ENCODE results near the gene LLPH. TPM values are rescaled to one million over a fixed set of nuclear protein-coding genes. Genes with fewer than 3 reads are reported as not detected.
"Not testable (repeated sequence)": the region's sequence is repeated elsewhere in the genome, so short reads cannot be mapped to it uniquely, and the experiment has no call there.

Gene LLPH
- 4.4 and 8.5 TPM in 2 replicates for total RNA-seq (2014; rRNA removed; shearing (Covaris generic))

DNA sequence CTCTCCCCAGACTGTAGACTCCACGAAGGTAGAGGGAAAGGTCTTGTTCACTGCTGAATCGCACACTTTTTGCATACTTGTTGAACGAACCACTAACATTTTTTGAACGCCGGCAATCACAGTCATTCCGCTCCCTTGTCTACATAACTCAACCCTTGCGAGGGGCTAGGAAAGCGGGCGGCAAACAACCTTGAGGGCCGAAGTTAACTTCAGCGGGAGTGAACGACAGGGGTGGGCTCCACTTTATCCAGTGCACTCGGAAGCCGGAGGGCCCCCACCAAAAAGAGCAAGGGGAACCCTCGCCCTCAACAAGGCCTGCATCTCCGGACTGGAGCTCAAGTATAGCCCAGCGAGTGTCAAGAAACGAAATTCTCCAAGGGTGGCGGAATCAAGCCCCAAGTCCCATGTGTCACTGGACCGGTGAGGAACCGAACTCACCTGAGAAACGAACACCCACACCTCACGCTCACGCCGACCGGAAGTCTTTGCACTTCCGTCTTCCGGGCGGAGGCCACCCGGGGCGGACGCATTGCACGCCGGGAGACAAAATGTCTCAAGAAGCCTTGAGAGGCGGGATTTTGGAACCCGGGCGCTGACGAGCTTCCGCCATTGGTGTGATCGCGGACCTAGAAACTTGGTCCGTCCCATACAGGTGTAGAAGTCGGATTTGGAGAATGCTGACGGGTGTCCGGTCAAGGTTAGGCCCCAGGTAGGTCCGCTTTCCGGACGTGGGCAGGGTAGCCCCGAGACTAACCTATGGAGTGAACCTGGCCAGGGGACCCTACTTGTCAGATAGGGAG lies at the start of gene LLPH:
TSS of gene LLPH (minus strand) at position 484 of the 800 bp plus-strand sequence. CDS start 1,644 bp downstream, outside the sequence.
- H3K27me3 ChIP-seq (ENCODE audit: control insufficient read depth, insufficient read depth, low read length), result no peaks in the 10 kb centered on the region
- peak within 1 kb of the TSS; percentile 88 for H3K4me3 ChIP-seq (ENCODE audit: insufficient read depth, low read depth, low read length)
- peak; percentile 83 for DNase-seq

DNA sequence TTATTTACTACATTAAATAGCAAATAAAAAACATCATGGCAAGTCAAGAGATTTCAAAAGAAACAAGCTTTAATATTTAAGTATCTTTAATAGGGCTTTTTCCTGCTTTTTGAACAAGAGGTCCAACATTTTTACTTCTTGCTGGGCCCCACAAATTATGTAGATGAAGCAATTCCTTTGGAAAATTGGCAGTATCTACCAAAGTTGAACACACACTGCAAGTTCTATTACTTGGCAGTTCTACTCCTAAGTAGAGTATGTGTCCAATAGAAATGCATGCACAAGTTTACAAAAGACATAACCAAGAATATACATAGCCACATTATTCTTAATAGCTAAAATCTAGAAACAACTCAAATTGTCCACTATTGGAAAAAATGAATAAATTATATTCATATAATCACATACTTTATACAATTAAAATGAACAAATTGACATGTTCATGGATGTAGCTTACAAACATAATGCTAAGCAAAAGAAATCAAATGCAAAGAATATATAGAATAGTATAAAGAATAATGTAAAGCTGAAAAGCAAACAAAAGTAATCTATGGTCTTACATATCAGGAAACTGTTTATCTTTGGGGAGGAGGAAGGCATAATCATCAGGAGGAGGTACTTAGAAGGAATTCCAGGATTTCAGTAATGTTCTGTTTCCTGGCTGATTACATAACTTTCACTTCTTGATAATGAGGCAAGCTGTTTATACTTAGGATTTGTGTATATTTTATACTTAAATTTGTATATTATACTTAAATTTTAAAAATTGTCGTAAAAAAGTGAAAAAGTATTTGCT lies 45.8 kb upstream of the LLPH start:
- no peaks in the 10 kb centered on the region for H3K36me3 ChIP-seq (replicated peaks; ENCODE audit: control insufficient read depth, insufficient read depth, low read length)
- no peaks in the 10 kb centered on the region for H3K27me3 ChIP-seq (ENCODE audit: control insufficient read depth, insufficient read depth, low read length)
- no peak overlapping the region for H3K4me3 ChIP-seq (ENCODE audit: insufficient read depth, low read depth, low read length)
- DNase-seq, result no peak

More for the DNA sequence above, at the start of gene LLPH:
- 0 out of 2 replicates have a peak, but pooled peaks cover 3% of the 10 kb centered on the region for H3K36me3 ChIP-seq (replicated peaks; ENCODE audit: control insufficient read depth, insufficient read depth, low read length)

DNA sequence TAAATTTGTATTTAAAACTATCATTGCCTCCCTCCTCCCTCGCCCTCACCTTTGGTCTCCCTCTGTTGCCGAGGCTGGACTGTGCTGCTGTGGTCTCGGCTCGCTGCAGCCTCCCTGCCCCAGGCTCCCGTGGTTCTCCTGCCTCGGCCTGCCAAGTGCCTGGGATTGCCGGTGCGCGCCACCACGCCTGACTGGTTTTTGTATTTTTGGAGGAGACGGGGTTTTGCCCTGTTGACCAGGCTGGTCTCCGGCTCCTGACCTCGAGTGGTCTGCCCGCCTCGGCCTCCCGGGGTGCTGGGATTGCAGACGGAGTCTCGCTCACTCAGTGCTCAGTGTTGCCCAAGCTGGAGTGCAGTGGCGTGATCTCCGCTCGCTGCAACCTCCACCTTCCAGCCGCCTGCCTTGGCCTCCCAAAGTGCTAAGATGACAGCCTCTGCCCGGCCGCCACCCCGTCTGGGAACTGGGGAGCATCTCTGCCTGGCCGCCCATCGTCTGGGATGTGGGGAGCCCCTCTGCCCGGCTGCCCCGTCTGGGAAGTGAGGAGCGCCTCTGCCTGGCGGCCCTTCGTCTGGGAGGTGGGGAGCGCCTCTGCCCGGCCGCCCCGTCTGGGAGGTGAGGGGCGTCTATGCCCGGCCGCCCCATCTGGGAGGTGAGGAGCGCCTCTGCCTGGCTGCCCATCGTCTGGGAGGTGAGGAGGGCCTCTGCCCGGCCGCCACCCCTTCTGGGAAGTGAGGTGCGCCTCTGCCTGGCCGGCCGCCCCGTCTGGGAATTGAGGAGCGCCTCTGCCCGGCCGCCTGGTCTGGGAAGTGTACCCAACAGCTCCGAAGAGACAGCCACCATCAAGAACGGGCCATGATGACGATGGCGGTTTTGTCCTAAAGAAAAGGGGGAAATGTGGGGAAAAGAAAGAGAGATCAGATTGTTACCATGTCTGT lies 44.1 kb upstream of the LLPH start:
- not testable (repeated sequence) for H3K36me3 ChIP-seq (replicated peaks; ENCODE audit: control insufficient read depth, insufficient read depth, low read length); DNase-seq; H3K4me3 ChIP-seq (ENCODE audit: insufficient read depth, low read depth, low read length); H3K27me3 ChIP-seq (ENCODE audit: control insufficient read depth, insufficient read depth, low read length)

DNA sequence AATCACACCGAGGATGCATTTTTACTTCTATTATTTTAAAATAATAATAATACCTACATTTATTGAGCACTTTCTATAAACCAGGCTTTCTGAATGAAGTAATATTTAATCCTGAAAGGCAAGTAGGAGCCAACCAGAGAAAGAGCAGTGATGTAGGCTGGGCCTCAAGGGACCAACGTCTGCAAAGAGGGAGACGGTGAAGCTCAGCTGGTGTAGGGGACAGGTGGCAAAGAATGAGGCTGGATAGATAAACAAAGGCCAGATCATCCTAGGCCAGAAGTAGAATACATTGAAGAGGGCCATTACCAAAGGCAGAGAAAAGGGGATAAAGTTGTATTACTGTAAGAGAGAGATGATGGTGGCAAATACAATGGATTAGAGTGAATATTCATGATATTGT lies 40.1 kb upstream of the LLPH start:
- no peaks in the 10 kb centered on the region for H3K27me3 ChIP-seq (ENCODE audit: control insufficient read depth, insufficient read depth, low read length)
- no peak for DNase-seq
- no peak overlapping the region for H3K4me3 ChIP-seq (ENCODE audit: insufficient read depth, low read depth, low read length)
- H3K36me3 ChIP-seq (replicated peaks; ENCODE audit: control insufficient read depth, insufficient read depth, low read length), result no peaks in the 10 kb centered on the region

DNA sequence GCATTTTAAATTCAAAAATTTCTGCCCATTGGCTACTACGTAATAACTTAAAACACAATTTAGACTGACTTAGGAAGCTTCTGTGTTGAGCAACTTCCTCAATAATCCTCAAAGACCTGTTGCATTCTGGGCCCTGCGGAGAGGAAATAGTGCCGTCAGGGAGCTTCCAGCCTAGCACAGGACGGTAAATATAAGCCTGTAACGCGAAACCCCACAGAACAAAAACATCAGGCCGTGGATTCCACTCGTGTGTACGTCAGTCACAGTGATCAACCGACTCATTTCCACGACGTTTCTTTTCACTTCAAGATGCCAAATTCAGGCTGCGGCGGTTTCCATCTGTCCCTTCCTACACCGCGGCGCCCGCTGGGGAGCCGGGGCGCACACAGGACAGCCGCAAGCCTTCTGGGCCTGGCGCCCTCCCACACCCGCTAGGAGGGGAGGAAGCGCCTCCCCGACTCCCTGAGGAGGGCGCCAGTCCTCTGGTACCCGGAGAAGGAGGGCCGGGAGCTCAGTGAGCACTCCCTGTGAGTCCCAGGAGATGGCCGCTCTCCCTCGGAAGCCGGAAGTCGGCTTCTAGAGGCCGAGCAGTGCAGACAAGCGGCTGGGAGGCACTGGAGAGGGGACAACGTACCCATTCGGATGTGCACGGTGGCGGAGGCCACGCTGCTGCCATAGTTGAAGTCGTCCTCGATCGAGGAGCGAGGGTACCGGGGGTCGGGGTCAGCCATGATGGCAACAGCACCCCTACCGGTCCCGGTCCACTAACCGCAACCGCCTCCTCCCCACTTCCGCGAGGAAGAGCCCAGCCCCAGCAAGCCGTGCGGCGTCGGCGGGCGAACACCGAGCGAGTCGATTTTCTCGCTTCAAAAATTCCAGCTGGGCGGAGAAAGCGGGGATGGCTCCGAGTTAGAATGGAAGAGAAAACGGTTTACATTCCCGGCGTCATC lies 38.9 kb upstream of the LLPH start, which contains the start of gene TMBIM4:
TSS of gene TMBIM4 (minus strand) at position 776 of the 950 bp plus-strand sequence. CDS start at position 731, 45 bp downstream.
- H3K36me3 ChIP-seq (replicated peaks; ENCODE audit: control insufficient read depth, insufficient read depth, low read length), result no peaks in the 10 kb centered on the region
- peak within 1 kb of the TSS; percentile 40; the same call in 1 of the 2 replicates for H3K4me3 ChIP-seq (ENCODE audit: insufficient read depth, low read depth, low read length)
- peak; percentile 86 for DNase-seq
- H3K27me3 ChIP-seq (ENCODE audit: control insufficient read depth, insufficient read depth, low read length), result no peaks in the 10 kb centered on the region

DNA sequence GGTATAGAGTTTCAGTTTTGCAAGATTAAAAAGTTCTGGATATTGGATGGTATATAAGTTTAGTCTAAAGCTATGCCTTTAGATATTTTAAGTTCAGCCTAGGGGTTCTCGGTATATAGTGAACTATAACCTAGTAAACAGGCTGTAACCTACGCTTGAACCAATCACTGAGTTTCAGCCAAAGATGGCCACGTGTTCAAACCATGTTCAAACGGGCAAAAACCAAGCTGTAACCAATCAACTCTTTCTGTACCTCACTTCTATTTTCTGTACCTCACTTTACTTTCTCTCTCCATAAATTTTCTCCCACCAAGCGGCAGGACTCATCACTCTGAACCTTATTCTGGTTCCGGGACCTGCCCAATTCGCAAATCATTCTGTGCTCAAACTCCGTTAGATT lies 37.9 kb upstream of the LLPH start:
- no peaks in the 10 kb centered on the region for H3K36me3 ChIP-seq (replicated peaks; ENCODE audit: control insufficient read depth, insufficient read depth, low read length)
- DNase-seq, result no peak
- no peak overlapping the region for H3K4me3 ChIP-seq (ENCODE audit: insufficient read depth, low read depth, low read length)
- H3K27me3 ChIP-seq (ENCODE audit: control insufficient read depth, insufficient read depth, low read length), result no peaks in the 10 kb centered on the region

DNA sequence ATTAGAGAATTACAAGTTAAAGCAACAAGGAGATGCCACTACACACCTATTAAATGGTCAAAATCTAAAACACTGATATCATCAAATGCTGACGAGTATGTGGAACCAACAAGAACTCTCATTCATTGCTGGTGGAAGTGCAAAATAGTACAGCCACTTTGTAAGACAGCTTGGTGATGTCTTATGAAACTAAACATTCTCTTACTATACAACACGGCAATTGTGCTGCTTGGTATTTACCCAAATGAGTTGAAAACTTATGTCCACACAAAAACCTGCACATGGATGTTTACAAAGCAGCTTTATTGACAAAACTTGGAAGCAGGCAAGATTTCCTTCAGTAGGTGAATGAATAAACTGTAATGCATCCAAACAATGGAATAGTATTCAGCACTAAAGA lies 36.0 kb upstream of the LLPH start:
- Histone ChIP-seq H3K36me3 (replicated peaks; ENCODE audit: control insufficient read depth, insufficient read depth, low read length) (no peaks in the 10 kb centered on the region), H3K4me3 (ENCODE audit: insufficient read depth, low read depth, low read length) (no peak overlapping the region), H3K27me3 (ENCODE audit: control insufficient read depth, insufficient read depth, low read length) (no peaks in the 10 kb centered on the region)
- DNase-seq, result no peak

DNA sequence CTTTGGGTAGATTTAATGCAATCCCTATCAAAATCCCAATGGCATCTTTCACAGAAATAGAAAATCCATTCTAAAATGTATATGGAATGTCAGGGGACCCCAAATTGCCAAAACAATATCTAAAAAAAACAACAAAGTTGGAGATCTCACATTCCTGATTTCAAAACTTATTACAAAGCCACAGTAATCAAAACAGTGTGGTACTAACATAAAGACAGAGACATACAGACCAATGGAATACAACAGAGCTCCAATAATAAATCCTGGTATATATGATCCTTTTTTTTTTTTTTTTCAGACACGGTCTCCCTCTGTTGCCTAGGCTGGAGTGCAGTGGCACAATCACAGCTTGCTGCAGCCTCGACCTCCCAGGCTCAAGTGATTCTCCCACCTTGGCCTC lies 34.6 kb upstream of the LLPH start:
- Histone ChIP-seq H3K36me3 (replicated peaks; ENCODE audit: control insufficient read depth, insufficient read depth, low read length) (no peaks in the 10 kb centered on the region), H3K27me3 (ENCODE audit: control insufficient read depth, insufficient read depth, low read length) (no peaks in the 10 kb centered on the region), H3K4me3 (ENCODE audit: insufficient read depth, low read depth, low read length) (no peak overlapping the region)
- DNase-seq, result no peak

DNA sequence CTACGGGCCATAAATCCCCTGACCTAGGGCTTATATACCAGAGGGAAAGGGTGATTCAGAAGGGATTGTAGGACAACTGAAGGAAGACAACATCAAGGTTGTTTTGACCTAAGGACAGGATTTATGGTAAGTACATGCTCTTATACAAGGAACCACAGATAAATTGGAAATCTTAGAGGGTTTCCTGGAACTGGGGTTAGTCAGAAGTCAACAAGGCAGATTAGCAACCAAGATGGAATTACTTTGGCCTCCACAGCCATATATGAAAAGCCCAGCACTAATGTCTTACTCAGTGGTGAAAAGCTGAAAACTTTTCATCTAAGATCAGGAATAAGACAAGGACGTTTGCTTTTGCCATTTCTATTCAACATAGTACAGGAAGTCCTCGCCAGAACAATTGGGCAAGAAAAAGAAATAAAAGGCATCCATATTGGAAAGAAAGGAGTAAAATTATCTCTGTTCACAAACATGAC lies 33.8 kb upstream of the LLPH start:
- H3K27me3 ChIP-seq (ENCODE audit: control insufficient read depth, insufficient read depth, low read length), result no peaks in the 10 kb centered on the region
- no peaks in the 10 kb centered on the region for H3K36me3 ChIP-seq (replicated peaks; ENCODE audit: control insufficient read depth, insufficient read depth, low read length)
- no peak overlapping the region for H3K4me3 ChIP-seq (ENCODE audit: insufficient read depth, low read depth, low read length)
- DNase-seq, result no peak

DNA sequence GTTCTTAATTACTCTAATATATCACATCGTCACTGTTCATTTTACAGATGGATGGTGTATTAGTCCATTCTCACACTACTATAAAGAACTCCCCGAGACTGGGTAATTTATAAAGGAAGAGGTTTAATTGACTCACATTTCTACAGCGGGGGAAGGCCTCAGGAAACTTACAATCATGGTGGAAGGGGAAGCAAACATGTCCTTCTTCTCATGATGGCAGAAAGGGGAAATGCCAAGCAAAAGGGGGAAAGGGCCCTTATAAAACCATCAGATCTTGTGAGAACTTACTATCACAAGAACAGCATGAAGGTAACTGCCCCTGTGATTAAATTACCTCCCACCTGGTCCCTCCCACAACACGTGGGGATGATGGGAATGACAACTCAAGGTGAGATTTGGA lies 32.7 kb upstream of the LLPH start:
- Histone ChIP-seq H3K36me3 (replicated peaks; ENCODE audit: control insufficient read depth, insufficient read depth, low read length) (no peaks in the 10 kb centered on the region), H3K27me3 (ENCODE audit: control insufficient read depth, insufficient read depth, low read length) (no peaks in the 10 kb centered on the region), H3K4me3 (ENCODE audit: insufficient read depth, low read depth, low read length) (no peak overlapping the region)
- DNase-seq, result no peak

DNA sequence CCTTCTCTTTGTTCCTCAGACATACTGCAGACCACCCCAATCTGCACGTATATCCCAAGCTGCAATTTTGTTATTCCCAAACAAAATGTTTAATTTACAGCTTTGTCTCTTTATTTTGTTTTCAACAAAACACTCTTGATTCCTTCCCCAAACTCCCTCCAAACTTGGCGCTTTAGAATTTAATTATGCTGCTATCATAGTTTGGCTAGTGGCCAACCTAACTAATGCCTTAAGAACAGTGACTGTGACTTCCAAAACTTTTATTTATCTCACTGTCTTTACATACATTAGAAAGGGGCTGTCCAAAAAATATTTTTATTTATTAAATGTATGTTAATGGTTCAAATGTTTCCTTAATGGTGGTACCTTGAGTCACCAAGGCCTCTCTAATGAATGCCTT lies 32.2 kb upstream of the LLPH start:
- H3K4me3 ChIP-seq (ENCODE audit: insufficient read depth, low read depth, low read length), result no peak overlapping the region
- no peaks in the 10 kb centered on the region for H3K36me3 ChIP-seq (replicated peaks; ENCODE audit: control insufficient read depth, insufficient read depth, low read length)
- no peak for DNase-seq
- H3K27me3 ChIP-seq (ENCODE audit: control insufficient read depth, insufficient read depth, low read length), result no peaks in the 10 kb centered on the region

DNA sequence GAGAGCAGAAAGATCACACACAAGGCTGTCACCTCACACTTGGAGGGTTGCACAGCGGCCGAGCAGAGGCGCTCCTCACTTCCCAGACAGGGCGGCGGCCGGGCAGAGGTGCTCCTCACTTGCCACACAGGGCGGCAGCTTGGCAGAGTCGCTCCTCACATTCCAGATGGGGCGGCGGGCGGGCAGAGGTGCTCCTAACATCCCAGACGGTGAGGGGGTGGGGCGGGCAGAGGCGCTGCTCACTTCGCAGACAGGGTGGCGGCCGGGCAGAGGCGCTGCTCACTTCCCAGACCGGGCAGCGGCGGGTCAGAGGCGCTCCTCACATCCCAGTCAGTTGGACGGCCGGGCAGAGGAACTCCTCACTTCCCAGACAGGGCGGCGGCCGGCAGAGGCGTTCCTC lies 30.2 kb upstream of the LLPH start:
- DNase-seq, result no peak
- Histone ChIP-seq H3K4me3 (ENCODE audit: insufficient read depth, low read depth, low read length) (no peak overlapping the region), H3K27me3 (ENCODE audit: control insufficient read depth, insufficient read depth, low read length) (no peaks in the 10 kb centered on the region), H3K36me3 (replicated peaks; ENCODE audit: control insufficient read depth, insufficient read depth, low read length) (no peaks in the 10 kb centered on the region)

DNA sequence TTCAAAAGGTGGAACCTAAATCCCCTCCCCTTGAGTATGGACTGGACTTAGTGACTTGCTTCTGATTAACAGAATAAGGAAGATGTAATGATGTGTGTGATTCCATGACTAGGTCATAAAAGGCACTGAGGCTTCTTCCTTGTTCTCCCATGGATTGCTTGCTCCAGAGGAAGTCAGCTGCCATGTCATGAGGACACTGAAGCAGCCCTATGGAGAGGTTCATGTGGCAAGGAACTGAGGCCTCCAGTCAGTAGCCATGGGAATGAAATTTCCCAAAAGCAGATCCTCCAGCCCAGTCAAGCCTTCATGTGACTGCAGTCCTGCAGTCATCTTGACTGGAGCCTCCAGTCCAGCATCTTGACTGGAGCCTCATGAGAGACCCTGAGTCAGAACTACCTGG lies 28.6 kb upstream of the LLPH start:
- Histone ChIP-seq H3K36me3 (replicated peaks; ENCODE audit: control insufficient read depth, insufficient read depth, low read length) (no peaks in the 10 kb centered on the region), H3K4me3 (ENCODE audit: insufficient read depth, low read depth, low read length) (no peak overlapping the region), H3K27me3 (ENCODE audit: control insufficient read depth, insufficient read depth, low read length) (no peaks in the 10 kb centered on the region)
- no peak for DNase-seq

Measured in H7 (cell line).